Skeletal muscle cell (primary cell): ENCODE measurements around the gene NR4A1.
"Not testable (repeated sequence)": the region's sequence is repeated elsewhere in the genome, so short reads cannot be mapped to it uniquely, and the experiment has no call there.

Experiments
- DNase-seq: peaks from one replicate; pipeline ENCODE4 v3.0.0-alpha.2; 2010; ENCODE audit warnings: low read depth
- H3K4me3 ChIP-seq: 2 replicates; pipeline ENCODE4 v1.5.1; 2011; ENCODE audit warnings: low read depth, mild to moderate bottlenecking, control low read depth, low read length, moderate library complexity

Gene NR4A1

DNA sequence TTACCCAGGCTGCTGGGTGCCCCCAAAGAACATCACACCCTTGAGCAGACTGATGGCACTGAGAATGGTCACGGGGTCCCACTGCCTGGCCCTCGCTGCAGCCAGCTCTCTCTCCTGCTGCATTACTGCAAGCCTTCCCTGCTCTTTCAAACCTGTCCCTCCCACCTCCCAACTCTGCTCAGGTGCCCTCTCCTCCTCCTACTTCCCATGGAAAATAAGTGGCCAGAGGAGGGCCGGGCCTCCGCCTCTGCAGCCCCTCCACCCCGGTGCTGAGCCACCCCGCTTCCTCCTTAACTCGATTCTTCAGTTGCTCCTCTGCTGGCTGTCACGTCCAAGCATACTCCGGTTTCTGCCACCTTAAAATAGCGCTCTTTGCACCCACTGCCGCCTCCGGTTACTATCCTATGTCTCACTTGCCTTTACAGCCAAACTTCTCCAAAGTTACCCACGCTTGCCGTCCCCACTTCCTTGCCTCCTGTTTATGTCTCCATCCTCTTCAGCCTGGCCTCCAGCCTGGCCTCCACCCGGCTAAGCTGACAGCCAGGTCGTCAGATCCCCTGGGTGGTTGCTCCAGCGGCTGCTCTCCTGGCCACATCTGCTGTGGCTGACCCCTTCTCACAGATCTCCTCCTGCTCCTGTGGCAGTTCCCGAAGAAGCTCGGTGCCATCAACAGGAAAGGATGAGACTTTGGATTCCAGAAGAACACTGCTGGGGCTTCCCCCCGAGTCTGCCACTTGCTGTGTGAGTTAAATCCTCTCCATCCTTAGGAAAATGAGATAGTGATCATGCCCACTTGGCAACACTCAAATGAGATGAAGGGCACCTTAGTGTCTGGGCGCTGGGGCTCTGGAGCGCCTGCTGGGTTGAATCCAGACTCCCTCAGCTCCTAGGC is 35.9 kb downstream of the NR4A1 start:
- DNase-seq: no peak
- H3K4me3 ChIP-seq: no peak overlapping the region

DNA sequence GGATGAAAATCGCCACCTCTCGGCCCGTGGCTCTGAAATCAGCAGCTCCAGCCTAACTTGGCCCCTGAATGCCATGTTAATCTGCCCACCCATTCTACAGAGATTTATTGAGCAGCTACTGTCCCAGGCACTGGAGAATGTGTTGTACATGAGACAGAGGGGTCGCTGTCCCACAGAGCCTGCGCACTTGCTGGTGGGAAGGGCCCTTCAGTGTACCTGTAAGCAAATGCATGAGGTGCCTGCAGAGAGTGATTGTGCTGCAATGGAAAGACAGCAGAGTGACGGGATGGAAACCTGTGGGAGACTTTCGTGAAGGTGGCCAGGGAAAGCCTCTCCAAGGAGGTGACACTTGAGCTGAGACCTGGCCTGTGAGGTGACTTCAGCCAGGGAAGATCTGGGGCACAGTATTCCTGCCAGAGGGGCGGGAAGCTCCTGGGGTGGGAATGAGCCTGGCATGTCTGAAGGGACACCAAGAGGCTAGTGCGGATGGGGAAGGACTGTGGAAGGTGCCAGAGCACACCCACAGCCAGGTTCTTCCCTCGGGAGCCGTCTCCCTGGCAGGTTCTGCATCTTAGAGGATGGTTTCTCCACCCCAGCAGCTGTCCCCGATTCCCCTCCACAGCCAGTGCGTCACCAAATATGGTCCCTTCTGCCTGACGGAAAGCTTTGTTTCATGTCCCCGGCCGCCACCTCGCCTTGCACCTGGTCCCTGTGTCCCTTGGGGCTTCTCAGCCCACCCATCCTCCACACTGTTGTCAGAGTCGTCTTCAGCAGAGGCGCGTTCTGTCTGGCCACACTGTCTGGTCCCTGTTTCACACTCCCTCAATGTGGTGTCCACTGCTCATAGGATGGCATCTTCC is 36.9 kb downstream of the NR4A1 start:
- no peak for DNase-seq

DNA sequence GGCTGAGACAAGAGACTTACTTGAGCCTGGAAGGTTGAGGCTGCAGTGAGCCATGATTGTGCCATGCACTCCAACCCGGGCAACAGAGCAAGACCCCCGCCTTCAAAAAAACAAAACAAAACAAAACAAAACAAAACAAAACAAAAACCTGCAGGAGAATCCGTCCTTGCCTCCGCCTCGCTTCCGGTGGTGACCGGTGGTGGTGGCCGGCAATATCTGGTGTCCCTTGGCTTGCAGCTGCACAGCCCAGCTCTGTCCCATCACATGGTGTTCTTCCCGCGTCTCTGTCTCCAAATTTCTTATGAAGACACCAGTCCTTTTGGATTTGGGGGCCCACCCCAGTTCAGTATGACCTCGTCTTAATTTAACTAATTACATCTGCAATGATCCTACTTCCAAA is 38.2 kb downstream of the NR4A1 start:
- no peak overlapping the region for H3K4me3 ChIP-seq
- DNase-seq: no peak

More for the DNA sequence above, 36.9 kb downstream of the NR4A1 start:
- H3K4me3 ChIP-seq: no peak overlapping the region

DNA sequence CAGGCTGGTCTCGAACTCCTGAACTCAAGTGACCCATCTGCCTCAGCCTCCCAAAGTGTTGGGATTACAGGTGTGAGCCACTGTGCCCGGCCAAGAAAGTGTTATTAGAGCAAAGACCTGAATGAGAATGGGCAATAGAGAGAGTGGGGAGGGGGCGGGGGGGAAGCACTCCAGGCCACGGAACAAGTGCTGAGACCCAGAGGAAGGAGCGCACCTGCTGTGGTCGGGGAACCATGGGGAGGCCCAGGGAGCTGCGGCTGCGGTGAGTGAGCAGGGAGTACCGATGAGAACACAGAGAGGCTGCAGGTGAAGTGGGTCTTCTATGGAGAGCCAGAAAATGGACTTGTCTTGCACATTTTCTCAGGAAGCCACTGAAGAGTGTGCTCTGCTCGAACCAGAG is 39.0 kb downstream of the NR4A1 start:
- H3K4me3 ChIP-seq: no peak overlapping the region
- DNase-seq: no peak

DNA sequence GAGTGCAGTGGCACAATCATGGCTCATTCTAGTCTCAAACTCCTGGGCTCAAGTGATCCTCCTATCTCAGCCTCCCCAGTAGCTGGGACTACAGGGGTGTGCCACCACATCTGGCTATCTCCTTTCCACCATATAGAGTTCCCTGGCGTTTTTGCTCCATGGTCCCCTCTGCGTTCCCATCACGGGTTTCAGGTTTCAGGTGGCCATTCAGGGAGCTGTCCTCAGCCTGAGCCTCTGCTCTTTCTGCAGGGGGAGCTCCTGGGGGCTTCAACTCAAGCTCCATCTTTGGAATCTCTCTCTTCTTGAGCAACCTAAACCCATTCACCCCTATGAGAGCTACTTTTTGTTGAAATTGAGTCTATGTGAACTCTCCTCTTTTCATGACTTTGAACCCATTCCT is 39.8 kb downstream of the NR4A1 start:
- H3K4me3 ChIP-seq: no peak overlapping the region
- no peak for DNase-seq

DNA sequence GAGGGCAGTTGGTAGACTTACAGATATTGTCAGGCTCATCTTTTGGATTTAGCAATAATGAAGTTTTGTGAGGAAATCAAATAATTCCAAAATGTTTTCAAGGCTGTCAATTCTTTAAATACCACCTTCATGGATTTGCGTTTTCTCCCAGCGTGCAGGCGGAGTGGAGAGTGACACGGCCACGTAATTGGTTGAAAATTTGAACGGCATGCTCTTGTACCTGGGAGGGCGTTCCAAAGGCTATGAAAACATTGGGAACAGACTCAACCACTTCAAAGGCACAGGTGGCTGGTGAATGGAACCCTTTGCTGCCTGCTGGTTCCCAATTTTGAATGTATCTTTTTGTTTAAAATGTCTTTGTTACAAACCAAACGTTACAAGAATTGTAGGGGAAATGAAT is 40.6 kb downstream of the NR4A1 start:
- H3K4me3 ChIP-seq: no peak overlapping the region
- no peak for DNase-seq

DNA sequence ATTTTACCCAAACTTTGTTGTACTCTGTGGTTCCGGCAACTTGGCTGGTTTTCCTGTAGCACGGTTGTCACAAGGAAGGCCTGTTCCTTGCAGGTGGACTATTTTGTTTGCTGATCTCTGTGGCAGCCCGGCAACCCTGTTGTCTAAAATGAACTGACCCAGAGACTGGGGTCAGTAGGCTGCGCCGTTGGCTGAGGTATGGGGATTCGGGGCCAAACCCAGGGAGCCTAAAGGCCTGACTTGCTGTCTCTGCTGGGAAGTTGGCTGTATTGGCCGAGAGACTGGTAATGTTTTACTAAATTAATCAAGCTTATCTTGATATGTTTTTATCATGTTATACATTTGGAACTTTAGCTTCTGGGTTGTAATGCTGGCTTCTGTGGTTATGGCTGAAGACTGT is 42.1 kb downstream of the NR4A1 start:
- DNase-seq: no peak
- H3K4me3 ChIP-seq: no peak overlapping the region

DNA sequence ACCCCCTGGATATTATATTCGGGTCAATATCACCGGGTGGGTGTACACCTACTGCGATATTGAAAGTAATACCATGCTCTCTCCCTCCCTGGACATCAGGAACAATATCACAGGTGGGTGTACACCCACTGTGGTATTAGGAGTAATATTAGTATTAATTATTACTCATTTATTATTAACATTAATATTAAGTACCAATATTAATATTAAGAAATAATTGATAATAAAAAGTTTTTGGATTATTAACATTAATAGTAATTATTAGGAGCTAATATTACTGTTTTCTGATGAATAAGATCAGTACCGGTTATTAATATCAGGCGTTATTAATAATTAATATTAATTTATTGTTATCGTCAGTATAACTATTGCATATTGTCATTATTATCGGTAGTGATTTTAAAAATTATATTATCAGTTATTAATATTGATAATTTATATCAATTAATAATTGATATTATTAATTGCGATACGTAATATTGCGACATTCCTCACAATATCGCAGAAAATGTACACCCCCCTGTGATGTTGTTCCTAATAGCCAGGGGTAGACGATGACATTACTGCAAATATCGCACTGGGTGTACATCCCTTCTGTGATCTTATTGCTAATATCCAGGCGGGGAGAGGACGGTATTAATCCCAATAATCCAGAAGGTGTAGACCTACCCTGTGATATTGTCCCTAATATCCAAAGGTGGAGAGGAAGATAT is 45.2 kb downstream of the NR4A1 start:
- H3K4me3 ChIP-seq: no peak overlapping the region
- no peak for DNase-seq

DNA sequence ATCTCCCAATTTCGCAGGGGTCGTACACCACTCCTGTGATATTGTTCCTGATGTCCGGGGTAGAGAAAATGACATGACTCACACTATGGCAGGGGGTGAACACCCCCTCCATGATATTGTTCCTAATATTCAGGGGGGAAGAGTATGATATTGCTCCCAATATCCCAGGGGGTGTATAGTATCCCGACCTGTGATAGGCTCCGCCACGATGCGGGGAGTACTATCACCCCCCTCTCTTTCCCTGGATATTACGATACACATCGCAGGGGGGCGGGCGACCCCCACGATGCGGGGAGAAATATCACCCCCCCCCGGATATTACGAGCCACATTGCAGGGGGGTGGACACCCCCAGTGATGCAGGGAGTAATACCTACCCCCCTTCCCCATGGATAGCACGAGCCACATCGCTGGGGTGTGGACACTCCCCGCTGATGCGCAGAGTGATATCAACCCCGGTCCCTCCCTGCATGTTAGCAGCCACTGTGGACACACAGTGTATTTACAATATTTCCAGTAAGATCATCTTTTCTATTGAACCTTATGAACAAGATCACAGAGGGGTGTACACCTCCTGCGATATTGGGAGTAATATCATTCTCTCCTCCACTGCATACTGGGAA is 45.9 kb downstream of the NR4A1 start:
- no peak for DNase-seq
- H3K4me3 ChIP-seq: no peak overlapping the region

DNA sequence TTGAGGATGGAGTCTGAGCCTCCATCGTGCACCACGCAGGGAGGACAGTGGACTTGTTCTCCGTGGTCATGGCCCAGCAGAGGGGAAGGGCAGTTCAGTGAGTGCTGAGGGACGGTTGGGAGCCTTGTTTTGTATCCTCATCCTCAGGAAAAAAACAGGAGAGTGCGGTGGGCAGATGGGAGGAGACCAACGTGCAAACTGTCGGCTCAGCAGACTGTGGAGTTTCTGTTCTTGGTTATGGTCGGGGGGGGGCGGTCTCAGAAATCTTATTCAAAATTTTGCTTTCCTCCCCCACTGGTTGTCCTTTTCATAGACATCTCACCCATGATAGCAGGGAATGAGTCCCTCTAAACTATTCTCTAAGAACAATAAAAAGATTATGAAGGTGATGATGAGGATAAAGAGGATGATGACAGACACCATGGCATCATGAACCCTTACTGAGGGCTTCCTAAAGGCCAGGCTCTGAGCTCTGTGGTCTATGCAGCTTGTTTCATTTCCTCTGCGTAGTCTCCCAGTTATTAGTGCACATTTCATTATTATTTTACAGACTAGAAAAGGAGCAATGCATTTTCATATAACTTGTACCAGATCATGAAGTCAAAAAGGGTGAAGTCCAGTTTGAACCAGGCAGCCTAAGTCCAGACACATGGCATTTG is 53.3 kb downstream of the NR4A1 start:
- H3K4me3 ChIP-seq, DNase-seq: not testable (repeated sequence)
